ENCODE results near the gene MSX1.

The MSX1 gene

DNA sequence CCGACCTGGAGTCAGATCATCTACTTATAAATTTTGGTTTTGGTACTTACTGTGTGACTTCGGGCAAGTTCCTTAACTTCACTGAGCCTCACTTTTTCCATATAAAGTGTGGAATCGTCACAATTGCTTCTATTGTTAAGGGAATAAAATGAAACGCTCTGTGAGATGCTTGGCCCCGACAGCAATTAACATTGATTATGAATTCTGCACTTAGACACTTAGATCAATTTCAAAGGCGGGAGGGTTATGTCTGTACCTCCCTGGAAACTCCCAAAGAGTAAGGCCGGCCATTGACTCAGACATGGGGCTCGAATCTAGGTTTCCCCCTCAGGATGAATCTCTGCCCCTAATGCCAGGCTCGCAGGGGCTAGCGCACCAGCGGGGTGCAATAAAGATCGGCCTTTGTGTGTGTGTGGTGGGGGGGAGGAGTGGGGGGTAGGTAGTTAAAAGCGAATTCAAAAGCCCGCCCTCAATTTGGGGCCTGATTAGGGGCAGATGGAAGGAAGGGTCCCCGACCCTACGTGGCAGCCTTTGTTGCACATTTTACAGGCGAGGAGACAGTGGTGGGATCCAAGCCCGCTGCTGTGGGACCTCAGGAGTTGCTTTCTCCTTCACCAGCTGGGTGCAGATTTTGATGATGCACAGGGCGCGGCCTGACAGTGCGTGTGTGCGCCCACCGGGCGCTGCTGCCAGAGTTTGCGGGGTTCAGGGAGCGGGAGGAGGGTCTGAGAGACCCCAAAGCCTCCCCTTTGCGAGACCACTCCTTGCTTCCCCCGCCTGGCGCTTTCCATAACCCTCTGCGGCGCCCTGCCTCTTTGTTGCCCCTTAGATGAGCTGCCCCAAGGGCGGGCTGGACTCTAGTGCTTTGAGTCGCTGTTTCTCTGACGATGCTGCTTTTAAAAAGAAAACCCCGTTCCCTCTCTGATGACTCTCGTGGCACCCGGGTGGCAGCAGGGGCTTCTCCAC, 9.6 kb downstream of the MSX1 start:
- DNase-seq (ENCODE audit: low read depth in 1 of 2, low spot score in 1 of 2) = no peak

DNA sequence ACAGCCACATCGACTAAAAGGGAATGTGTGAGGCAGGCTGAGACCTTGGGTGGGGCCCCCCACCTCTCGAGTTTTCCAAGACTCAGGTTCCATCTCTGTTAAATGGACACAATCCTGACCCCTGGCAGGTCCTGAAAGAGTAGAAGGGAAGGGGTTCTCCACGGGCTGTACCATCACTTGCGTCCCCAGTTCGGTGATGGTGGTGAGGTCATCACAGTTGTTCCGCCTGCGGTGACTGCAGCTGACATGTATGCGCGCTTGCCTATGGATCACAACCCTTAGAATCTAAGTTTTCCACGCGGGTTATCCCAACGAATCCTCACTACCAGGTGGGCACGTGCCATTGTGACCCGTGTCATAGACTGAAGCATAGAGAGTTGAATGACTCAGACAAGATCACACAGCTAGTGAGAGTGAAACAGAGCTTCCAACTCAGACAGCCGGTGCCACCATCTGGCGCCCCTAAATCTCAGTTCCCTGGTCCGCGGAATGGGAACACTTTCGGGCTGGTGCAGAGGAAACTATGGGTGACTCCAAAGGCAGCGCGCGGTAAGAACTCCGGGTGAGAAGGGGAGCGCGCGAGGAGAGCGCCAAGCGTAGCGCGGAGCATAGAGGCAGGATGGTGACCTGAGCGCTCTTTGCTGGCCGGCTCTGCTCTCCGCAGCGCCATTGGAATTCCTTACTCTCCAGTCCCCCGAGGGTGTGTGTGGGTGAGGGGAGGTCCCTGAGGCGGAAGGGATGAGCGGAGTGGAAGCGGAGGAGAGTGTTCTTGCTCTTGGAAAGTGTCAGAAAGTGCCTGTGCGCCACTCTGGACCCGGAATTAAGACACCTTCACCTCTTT, 10.5 kb downstream of the MSX1 start:
- DNase-seq (ENCODE audit: low read depth in 1 of 2, low spot score in 1 of 2) = no peak

GRCh38 chr4:4870576-4871241, 11.2 kb downstream of the MSX1 start:
- no peak for DNase-seq (ENCODE audit: low read depth in 1 of 2, low spot score in 1 of 2)

GRCh38 chr4:4871242-4871572, 11.7 kb downstream of the MSX1 start:
- no peak for DNase-seq (ENCODE audit: low read depth in 1 of 2, low spot score in 1 of 2)

DNA sequence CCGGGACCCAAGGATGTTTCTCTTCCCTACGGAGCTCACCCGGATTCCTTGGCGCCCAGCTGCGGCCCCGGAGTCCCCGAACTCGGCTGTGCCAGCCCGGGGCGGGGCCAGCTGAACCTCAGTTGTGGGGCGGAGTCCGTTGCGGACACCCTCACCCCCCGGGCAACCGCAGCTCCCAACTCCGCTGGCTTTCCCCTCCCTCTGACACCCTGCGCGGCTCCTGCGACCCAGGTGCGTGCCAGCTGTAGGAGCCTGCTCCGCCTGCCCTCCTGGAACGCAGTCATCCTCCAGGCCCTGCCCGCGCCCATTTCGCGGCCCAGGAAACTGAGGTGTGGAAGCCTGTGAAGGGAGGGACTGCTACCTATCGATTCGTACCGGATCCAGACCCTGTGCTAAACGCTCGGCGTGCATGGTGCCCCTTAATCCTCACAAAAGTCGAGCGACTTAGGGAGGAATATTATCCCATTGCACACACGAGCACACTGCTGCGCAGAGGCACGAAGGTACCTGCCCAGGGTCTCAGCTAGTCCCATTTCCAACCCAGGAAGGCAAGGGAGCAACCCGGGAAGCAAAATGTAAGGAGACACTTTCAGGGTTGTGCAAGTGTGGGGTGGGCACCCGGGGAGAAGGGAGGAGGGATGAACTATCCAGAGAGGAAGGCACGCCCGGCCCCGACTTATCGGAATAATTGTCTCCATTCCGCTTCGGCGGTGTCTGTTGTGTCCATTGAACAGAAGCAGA, 12.3 kb downstream of the MSX1 start:
- DNase-seq (ENCODE audit: low read depth in 1 of 2, low spot score in 1 of 2) = no peak

GRCh38 chr4:4872314-4872903, 12.9 kb downstream of the MSX1 start:
- DNase-seq (ENCODE audit: low read depth in 1 of 2, low spot score in 1 of 2) = no peak

DNA sequence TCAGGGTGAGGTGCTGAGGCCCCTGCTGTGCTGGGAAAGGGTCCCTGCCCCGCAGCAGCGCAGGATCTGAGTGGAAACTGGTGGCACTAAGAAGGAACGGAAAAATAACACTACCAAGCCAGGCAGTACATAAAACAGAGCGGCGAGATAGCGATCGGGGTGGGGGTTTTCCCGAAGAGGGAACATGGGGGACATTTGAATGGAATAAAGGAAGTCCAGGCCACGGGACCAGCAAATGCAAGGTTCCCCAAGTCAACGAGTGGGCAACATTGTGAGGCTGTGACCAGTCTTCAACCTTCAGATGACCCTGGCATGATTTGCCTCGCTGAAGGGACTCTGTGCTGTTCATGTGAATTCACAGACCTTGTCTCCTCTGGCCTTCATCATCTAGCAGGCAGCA, 13.7 kb downstream of the MSX1 start:
- no peak for DNase-seq (ENCODE audit: low read depth in 1 of 2, low spot score in 1 of 2)

- no peak for DNase-seq (ENCODE audit: low read depth in 1 of 2, low spot score in 1 of 2)
These were observed 14.8 kb downstream of the MSX1 start for GRCh38 chr4:4874254-4874653.

DNA sequence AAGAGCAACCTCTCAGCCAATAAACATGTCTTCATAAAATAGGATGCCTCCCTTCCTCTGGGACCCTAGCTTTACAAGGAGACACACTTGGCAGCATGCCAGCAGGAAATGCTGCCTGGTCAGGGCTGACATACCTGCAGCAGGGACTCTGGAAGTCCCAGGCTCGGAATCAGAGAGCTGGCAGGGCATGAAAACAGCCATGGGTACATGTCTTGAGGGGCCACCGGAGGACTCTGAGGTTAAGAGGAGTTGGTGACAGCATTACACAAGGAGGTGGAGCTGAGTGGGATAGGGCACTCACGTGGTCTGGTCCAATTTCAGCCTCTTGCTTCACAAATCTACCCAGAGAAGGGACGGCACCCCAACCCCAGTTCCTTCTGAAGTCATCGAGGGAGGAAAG, 15.7 kb downstream of the MSX1 start:
- DNase-seq (ENCODE audit: low read depth in 1 of 2, low spot score in 1 of 2) = no peak

DNA sequence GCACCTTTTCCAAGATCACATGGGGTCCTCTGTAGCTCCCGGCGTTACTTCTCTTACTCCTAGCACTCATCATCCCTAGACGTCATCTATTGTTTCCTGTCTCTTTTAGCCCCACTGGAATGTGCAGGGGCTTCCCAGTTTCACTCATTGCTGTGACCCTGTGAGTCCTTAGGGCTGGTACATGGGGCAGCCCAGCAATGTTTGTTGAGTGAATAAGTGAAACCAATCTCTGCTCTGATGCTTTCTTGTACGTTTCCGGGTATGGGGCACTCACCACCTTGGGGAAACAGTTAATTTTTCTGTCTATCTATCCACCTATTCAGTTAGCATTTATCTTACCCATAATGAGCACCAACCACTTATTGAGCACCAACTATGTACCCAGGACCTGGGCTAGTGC, 16.1 kb downstream of the MSX1 start:
- DNase-seq (ENCODE audit: low read depth in 1 of 2, low spot score in 1 of 2) = no peak

DNA sequence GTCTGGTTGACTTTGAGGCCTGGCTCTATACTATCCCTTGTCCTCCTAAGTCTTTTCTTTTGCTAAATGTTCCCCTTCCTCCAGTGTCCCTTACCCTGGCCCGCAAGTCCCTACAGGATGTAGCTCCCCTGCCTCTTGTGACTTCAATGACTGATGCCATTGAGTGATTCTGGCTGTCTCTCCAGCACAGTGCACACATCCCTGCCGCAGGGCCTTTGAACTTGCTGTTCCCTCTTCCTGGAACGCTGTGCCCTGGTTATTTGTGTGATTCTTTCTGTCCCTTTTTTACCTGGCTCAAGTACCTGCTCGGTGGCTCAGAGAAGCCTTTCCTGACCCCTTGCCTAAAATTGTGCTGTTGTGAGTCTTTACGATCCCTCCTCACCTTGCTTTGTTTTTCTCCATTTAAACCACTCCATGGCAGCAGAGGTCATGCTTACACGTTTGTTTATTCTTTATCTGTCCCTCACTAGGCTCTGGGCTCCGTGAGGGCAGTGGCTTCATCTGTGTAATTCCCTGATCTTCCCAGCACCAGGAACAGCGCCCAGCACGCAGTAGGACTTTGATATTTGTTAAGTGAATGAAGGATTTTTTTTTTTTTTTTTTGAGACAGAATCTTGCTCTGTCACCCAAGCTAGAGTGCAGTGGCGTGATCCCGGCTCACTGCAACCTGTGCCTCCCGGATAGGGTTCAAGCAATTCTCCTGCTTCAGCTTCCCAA, 17.6 kb downstream of the MSX1 start:
- no peak for DNase-seq (ENCODE audit: low read depth in 1 of 2, low spot score in 1 of 2)

DNA sequence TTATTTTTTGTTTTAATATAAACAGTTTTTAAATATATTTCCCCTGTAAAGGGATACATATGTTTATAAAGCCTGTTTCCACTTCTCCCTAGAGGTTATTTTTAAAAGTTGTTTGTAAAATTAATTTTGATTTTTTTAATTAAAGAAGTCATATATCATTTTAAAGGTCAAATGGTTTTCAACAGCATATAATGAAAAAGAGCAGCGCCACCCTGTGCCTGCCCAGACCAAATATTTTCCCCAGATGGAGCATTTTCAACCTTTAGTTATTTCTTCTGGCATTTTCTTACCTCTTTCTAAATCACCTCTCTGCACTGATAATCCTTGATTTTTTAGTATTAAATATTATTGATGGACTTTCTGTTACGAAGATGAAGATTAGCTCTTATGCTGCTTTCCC, 21.0 kb downstream of the MSX1 start:
- DNase-seq (ENCODE audit: low read depth in 1 of 2, low spot score in 1 of 2) = no peak

DNA sequence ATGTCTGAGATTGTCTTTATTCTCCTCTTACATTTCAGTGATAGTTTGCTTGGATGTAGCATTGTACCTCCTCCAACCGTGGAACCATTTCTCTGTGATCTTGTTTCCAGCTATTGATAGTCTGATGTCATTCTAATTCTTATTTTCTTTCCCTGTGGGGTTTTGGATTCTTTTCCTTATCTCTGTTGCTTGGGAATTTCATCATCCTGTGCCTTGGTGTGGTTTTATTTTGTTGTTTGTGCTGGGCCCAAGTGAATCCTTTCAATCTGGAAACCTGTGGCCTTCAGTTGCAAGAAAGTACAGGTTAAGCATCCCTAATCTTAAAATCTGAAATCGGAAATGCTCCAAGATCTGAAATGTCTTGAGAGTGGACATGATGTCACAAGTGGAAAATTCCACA, 22.0 kb downstream of the MSX1 start:
- no peak for DNase-seq (ENCODE audit: low read depth in 1 of 2, low spot score in 1 of 2)

GRCh38 chr4:4884611-4885010, 25.1 kb downstream of the MSX1 start:
- DNase-seq (ENCODE audit: low read depth in 1 of 2, low spot score in 1 of 2) = no peak

DNA sequence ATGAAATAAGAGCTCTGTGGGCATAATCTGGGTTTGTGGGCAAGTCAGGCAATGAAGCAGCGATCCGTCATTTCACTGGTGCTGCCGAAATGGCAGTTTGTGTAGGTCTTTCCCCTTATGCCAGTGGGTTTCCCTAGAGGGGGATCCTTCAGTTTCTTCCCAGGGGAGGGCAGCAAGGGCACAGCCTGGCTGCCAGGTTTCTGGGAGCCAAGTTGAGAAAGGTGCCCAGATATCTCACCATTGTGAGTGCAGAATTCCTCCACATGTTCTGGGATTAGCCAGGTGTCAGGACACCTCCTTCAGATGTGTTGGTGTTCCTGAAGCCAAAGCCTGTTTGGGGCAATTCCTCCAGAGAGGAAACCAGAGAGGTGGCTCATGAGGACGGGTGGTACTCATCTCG, 28.0 kb downstream of the MSX1 start:
- no peak for DNase-seq (ENCODE audit: low read depth in 1 of 2, low spot score in 1 of 2)

DNA sequence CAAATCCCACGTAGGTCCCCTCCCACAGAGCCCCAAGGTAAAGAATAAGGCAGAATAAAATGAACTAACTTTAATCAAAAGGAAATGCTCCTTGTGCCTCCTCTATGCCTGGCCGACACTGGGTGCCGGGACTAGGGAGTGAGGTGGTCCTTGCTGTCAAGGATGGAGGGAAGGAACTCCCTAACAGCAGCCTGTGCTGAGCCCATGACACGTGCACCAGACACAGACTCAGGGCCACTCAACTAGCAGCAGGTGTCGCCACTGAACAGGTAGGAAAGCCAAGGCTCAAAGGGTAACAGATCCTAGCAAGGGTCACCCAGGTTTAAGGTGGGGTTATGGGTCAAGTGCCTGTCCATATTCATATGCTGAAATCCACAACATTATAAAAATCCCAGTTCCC, 29.2 kb downstream of the MSX1 start:
- DNase-seq (ENCODE audit: low read depth in 1 of 2, low spot score in 1 of 2) = no peak

DNA sequence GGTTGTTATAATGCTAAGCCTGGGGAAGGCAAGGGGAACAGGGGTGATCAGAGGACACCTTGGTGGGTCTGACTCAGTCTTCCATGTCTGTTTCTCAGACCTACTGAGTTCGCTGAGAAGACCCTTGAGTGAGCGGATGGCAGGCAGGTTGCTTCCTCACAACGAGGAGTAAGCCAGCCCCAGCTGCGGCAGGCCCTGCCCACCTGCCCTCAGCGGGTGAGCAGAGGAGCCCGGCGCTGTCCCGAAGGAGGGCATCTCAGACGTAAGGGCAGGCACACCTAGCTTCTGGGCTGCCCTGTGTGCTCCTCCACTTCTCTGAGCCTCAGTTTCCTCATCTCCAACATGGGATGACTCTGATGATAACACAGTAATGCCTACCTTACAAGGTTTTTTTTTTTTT, 30.3 kb downstream of the MSX1 start:
- no peak for DNase-seq (ENCODE audit: low read depth in 1 of 2, low spot score in 1 of 2)

DNA sequence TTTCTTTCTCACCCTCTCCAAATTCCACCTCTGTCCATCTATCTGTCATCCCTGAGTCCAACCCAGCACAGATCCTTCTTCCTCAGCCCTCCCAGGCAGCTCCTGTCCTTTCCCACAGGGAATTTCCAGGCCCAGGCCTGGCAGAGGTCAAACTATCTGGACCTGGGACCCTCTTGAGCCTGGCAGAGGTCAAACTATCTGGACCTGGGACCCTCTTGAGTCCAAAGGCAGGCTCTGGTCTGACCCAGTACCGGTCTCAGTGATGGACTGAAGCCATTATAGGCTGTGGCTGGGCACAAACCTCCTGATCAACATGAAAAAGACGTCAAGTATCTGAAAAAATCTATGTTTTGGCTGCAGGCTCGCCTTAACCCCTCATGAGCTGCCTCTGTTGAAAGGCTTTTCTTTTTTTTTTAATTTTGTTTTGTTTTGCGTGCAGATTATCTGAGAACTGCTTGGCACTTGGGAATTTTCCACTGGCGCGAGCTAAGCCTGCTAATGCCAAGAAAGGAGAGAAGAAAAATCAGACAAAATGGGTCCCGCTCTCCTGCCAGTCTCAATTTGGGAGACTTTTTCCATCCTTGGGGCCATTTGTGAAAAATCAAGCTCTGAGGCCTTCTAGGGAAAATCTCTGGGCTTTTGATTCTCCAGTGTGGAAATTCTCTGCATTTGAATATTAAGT, 31.2 kb downstream of the MSX1 start:
- DNase-seq (ENCODE audit: low read depth in 1 of 2, low spot score in 1 of 2) = no peak

DNA sequence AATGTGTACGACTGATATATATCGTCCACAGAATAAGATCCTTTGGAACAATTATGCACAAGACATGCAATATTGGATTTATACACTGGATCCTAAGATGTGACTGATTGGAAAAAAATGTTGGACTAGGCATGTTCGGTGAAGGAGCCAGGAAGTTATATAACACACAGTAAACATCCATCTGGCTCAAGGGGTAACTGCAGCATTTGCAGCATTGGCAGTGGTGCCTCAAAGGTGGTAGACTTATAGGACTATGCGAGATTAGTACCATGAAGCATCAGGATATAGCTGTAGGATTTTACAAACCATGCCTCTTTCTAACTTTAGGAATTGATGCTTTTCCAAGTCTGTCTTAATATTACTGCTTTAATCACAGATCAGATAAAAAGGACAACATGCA, 34.3 kb downstream of the MSX1 start:
- no peak for DNase-seq (ENCODE audit: low read depth in 1 of 2, low spot score in 1 of 2)

Data from activated T-helper 1 cell treated with anti-CD3 and anti-CD28 coated beads, Interleukin-2, amount 50 U/mL, for 16 hours (primary cell).